GM12873 (cell line): ENCODE results near the gene NPPA.

Source experiments
- TF ChIP-seq, protein P1 (sequence below): IDR thresholded peaks from 2 replicates; pipeline ENCODE4 v1.5.1; 2012; ENCODE audit warnings: low read depth, mild to moderate bottlenecking, moderate library complexity, low read length, control low read depth; ENCODE audit not compliant: insufficient read depth; ENCODE audit errors: missing control alignments

NPPA gene

DNA sequence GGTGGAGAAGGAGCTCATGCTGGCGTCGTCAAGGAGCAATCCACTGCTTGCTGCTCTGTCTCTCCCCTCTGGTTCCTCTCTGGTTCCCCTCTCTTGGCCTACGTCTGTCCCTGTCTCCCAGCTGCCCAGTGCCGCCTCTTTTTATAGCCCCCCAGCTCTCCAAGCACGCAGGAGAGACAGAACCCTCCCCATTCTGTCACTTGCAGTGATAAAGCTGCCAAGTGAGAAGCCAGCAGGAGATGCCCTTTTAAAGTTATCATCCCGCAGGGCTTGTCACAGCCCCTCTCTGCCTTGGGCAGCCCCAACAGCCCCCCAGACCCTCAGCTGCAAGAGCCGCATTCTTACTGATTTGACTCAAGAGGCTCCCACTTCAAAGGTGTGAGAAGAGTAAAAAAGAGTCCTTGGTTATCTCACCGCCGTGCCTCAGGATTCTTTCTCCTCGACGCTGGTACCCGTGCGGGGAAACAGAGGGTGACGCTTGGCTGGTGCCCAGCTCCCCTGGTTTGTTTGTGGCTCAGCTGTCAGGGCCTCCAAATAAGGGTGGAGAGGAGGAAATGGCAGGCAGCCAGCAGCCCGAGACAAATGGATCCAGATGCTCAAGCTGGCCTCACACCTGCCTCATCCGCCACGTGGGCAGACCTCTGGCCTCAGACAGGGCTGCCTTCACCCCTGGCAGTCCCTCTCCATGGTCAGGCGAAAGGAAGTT is at the start of gene NPPA:
TSS of gene NPPA (minus strand) at position 117 of the 706 bp plus-strand sequence. CDS start at position 18, 99 bp downstream.
- TF ChIP-seq, protein P1, sequence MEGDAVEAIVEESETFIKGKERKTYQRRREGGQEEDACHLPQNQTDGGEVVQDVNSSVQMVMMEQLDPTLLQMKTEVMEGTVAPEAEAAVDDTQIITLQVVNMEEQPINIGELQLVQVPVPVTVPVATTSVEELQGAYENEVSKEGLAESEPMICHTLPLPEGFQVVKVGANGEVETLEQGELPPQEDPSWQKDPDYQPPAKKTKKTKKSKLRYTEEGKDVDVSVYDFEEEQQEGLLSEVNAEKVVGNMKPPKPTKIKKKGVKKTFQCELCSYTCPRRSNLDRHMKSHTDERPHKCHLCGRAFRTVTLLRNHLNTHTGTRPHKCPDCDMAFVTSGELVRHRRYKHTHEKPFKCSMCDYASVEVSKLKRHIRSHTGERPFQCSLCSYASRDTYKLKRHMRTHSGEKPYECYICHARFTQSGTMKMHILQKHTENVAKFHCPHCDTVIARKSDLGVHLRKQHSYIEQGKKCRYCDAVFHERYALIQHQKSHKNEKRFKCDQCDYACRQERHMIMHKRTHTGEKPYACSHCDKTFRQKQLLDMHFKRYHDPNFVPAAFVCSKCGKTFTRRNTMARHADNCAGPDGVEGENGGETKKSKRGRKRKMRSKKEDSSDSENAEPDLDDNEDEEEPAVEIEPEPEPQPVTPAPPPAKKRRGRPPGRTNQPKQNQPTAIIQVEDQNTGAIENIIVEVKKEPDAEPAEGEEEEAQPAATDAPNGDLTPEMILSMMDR: no peak

DNA sequence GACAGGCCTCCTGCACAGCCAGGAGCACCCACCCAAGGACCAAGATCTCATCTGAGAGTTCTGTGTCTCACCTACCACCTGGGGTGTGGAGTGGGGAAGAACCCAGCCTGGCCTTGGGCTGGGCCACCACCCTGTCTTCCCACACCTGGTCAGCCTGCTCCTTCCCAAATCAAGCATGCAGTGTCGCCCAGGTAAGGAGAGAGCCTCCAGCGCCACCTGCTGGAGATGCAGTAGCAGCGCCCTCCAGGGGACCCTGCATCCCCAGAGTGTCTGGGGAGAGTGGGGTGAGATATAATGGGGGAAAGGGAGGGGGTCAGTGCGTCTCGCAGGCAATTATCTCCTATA is 46.3 kb upstream of the NPPA start:
- TF ChIP-seq, protein P1: peak; percentile 100

DNA sequence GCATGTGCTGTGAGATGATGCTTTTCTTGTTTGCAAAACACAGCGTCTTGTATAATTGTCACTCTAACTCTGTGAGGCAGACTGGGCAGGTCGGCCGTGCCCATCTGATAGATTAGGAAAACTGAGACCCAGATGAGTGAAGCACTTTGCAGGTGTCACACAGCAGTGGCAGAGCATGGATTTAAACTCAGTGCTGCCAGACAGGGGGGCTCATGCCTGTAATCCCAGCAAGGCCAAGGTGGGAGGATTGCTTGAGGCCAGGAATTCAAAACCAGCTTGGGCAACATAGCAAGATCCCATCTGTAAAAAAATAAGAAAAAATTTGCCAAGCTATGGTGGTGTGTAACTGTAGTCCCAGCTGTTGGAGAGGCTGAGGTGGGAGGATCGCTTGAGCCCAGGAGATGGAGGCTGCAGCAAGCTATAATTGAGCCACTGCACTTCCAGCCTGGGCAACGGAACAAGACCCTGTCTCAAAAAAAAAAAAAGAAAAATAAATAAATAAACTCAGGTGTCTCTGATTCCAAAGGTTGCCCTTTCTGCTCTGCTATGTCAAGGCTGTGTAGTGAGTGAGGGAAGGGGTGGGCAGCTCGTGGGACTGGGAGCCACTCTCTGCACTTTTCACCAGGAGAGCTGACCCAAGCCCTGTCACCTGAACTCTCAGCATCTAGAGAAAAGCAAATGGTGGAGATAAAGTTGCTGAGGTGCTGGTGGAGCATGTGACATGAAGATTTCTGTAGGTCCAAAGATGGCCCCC is 44.0 kb upstream of the NPPA start:
- TF ChIP-seq, protein P1: no peak

DNA sequence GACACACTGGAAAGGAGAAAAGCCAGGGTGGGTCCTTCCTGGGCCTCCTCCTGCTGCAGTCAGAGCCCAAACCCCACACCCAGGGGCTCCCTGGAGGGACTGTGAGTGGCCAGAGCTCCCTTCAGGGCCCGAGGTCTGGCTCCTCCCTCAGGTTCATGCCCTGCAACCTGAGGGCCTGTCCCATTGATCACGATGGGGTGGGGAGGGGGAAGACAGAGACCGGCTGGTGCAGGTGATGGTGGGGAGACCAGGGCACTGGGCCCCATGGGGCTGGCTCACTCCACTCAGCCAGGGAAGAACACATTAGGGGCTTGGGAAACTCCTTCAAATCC is 41.3 kb upstream of the NPPA start:
- TF ChIP-seq, protein P1: no peak

DNA sequence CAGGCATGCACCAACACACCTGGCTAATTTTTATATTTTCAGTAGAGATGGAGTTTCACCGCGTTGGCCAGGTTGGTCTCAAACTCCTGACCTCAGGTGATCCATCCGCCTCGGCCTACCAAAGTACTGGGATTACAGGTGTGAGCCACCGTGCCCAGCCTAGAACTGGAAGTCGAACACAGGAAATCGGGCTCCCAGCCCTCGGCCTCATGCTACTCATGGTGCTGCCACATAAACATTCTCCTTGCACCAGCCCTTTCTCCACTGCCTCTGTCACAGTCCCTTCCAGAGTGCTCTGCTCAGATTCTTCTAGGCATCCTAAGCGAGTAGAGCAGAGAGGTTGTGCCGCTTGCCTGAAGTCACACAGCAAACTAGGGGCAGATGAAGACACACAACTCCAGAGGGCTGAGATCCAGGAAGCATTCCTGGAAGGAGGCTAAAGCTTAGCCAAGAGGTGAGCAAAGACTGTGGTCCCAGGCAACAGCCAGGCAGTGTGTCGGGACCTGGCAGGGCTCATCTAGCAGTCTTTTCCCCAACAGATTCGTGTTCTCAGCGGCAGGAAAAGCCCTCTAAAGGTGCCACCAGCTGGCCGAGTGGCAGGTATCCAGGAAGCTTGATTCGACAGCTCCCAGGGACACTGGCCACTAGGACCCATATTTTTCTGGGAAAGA is 40.8 kb upstream of the NPPA start:
- TF ChIP-seq, protein P1: no peak

DNA sequence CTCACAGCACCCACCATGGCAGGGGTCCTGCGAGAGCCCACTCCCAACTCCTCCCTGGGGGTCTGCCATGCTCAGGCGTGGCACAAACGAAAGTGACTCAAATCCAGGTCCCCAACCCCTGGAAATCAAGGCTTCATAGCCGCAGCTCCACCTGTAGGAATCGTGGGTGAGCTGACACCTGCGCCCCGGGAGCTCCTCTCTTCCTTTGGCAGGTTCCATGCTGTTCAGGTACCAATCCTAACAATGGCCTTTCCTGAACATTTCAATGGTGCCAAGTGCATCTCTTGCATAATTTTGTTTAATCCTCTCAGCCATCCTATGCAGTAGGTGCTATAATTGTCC is 40.1 kb upstream of the NPPA start:
- TF ChIP-seq, protein P1: no peak

DNA sequence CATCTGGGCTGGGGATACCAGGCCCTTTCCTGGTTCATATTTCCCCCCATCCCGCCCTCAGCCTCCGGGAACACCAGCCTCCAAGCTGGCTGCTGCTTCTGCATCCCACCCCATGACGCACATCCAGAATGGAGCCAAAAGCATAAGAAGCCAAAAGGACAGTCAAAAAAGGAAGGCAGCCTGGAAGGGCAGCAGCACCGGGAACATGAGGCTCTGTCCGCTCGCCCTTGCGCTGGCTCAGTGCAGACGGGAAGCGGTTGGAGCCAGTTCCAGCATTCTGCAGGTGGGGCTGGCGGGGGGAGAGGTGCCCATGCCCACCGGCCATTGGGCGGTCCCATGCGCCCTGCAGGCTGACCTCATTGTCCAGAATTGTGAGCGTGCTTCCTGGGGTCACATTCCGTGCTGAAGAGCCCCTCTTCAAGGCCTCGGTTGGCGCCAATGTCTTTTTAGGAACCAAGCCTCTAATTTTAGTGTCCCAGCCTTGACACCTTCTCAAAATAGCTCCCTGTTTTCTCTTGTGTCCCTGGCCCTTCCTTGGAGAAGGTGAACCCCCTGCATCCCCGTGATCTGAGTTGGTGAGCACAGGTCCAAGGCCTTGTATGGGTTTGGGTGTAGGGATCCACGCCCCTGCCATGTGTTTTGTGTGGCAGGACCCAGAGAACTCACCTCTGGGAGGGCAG is 39.5 kb upstream of the NPPA start:
- TF ChIP-seq, protein P1: no peak
